Right ventricle myocardium inferior (tissue), 1 donor: ENCODE data around the gene MTIF2. TPM values are rescaled to one million over a fixed set of nuclear protein-coding genes. Genes with fewer than 3 reads are reported as not detected.
A peak's percentile ranks its signal among the peaks of the same experiment; 100 is the strongest.
"Not testable (repeated sequence)": the region's sequence is repeated elsewhere in the genome, so short reads cannot be mapped to it uniquely, and the experiment has no call there.

Source experiments
- ATAC-seq: fragments of 200-7000 bp; cut with Tn5 transposase; one replicate; pipeline ENCODE4 v1.9.1; 2020; ENCODE audit warnings: mild to moderate bottlenecking, moderate library complexity
- DNase-seq: peaks from one replicate; pipeline ENCODE4 v3.0.0; 2021; ENCODE audit errors: missing footprints
- intact Hi-C: fragments of 100-400 bp; cut with DNase I; formaldehyde crosslinking; loops from one replicate; pipeline ENCODE4 v1.11.0; 2022
- long read RNA-seq: library from polyadenylated mRNA; unstranded; transcript quantifications from one replicate; pipeline ENCODE4 v2.0.0, GENCODE V29; 2021
- total RNA-seq: library from RNA; stranded (reverse); fragmentation: NEBNext Ultra II Directional; extraction: Animal tissue kit (Norgen Biotek cat#: 25700); gene quantifications from one replicate; pipeline ENCODE4 v1.2.1, GENCODE V29; 2021
- donor health status: DM: no; HTN: yes; CAD: no; lungs with severe emphysema.

Gene MTIF2
- 49.6 TPM for total RNA-seq
- long read RNA-seq, transcript MTIF2-201 (16 exons, 2,528 nt): major isoform, 11 of 17 reads
- long read RNA-seq, partial matches to known transcripts: 1 of 17 reads
- long read RNA-seq, other reads (novel, unspliced or antisense): 5 of 17 reads

GRCh38 chr2:55268907-55269644 is at the start of gene MTIF2:
TSS of gene MTIF2 (minus strand) at chr2:55269231. CDS start at chr2:55263858, 5,373 bp downstream.
- ATAC-seq: peak; percentile 100
- DNase-seq: peak; percentile 97
- intact Hi-C loops: loop anchor here (1.0 to 5.0 kb wide), 3 partner anchors 13 to 148 kb away; partner anchors contain the start of genes CCDC88A, CLHC1 and RPS27A

DNA sequence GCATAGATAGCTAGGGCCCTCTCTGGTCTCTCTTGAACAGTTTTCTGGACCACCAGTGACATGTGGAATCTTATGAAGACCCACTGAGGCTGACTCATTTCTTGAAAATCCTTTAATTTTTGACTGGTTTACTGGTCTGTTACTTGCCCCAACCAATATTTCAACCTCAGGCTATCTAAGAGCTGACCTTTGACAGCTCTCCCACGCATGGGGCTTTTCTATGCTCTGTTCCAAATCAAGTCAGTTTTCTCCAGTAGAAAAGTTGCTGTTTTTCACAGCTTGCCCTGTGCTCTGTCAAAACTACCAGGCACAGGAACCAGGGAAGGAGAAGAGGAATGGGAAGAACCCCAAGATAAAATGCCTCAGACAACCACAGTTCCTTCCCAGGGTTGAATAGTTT is 46.0 kb upstream of the MTIF2 start:
- no peak for ATAC-seq
- no peak for DNase-seq
- intact Hi-C loops: no loop called here

DNA sequence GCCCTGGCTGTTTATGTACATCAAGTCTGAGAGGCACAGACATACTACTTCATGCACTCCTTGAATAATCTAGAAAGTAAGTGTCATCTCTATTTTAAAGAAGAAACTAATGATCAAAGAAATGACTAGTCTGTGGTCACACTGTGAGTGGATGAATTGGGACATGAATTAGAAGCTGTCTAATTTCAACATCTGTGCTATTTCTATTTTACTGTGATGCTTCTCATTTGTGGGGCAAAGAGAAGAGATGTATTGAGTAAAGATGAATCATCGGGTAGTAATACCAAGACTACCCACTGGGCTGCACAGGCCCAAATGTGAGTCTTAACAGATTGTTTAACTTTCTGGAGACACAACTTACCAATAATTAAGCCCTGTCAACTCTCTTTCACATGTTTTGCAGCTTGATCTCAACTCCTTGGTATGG is 42.4 kb upstream of the MTIF2 start:
- DNase-seq (no peak), ATAC-seq (no peak)
- intact Hi-C loops: no loop called here

DNA sequence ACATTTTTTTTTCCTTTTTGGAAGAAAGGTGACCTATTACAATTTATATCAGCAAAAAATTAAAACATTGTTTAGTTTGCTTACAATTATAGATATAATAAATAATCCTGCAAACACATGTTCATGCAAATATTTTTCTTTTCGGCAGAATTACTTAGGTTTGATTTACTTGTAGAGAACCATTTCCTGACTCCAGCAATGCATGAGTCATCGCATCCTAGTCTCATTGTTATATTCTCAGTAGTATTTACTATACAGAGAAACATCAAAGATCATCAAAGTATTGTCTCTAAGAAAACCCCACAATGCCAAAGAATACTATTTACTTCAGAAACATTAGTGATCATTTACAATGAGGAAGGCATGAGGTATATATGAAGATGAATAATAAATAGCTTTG is 40.4 kb upstream of the MTIF2 start:
- DNase-seq (no peak), ATAC-seq (no peak)
- intact Hi-C loops: no loop called here

GRCh38 chr2:55302241-55302640 is 33.2 kb upstream of the MTIF2 start:
- ATAC-seq: no peak
- DNase-seq: no peak
- intact Hi-C loops: no loop called here

- intact Hi-C loops: no loop called here
- DNase-seq: no peak
- ATAC-seq: no peak
Measured at GRCh38 chr2:55301277-55301676, 32.2 kb upstream of the MTIF2 start.

DNA sequence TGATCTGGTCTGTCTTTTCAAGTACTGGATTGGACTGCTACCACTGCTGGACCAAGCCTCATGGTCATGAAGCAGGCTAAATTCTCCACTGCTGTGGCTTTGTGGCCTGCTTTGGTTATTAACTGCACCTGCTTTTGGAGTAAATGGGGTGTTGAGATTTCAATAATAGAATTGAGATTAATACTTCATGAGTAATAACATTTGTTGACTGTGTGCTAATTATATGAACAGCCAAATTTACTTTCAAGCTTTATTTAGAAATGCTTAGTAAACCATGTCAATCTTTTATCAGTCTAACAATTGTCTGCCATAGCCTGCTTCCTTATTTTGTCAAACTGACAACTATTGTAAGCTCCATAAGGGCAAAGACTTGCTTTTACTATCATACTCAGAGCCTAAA is 27.4 kb upstream of the MTIF2 start:
- intact Hi-C loops: no loop called here
- ATAC-seq (no peak), DNase-seq (no peak)

DNA sequence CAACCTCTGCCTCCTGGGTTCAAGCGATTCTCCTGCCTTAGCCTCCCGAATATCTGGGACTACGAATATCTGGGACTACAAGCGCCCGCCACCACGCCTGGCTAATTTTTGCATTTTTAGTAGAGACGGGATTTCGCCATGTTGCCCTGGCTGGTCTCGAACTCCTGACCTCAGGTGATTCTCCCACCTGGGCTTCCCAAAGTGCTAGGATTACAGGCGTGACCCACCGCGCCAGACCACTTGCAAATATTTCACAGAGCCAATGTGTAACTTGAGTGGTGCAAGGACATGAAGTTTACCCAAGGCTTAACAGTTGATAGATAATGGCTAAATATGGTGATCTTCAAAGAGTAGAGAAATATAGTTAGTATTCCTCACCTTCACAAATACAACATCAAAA is 14.1 kb upstream of the MTIF2 start:
- ATAC-seq: no peak
- intact Hi-C loops: loop anchor here (5.0 to 10.0 kb wide), 2 partner anchors 139 to 232 kb away; partner anchors contain the start of gene CFAP36
- no peak for DNase-seq

- peak; percentile 97 for DNase-seq
- intact Hi-C loops: loop anchor here (1.0 to 10.0 kb wide), 3 partner anchors 13 to 232 kb away; partner anchors contain the start of genes CFAP36 and MTIF2
- peak; percentile 99 for ATAC-seq
Measured at GRCh38 chr2:55282110-55282917, 13.3 kb upstream of the MTIF2 start.

- not testable (repeated sequence) for DNase-seq, ATAC-seq
- intact Hi-C loops: loop anchor here (5.0 to 10.0 kb wide), 2 partner anchors 141 to 234 kb away; partner anchors contain the start of gene CFAP36
Measured at GRCh38 chr2:55280851-55281546, 12.0 kb upstream of the MTIF2 start.

DNA sequence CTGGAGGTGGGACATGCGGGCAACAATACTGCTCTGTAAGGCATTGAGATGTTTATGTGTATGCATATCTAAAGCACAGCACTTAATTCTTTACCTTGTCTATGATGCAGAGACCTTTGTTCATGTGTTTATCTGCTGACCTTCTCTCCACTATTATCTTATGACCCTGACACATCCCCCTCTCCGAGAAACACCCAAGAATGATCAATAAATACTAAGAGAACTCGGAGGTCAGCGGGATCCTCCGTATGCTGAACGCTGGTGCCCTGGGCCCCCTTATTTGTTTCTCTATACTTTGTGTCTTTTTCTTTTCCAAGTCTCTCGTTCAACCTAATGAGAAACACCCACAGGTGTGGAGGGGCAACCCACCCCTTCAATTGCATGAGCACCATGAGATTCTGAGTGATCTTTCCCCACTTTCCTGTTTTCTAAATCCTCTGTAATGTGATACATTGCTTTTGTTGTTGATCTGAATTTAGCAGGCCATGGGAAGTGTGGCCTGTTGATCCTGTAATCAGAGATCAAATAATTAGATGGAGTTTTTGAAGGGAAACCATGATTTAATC is 10.9 kb upstream of the MTIF2 start:
- intact Hi-C loops: loop anchor here (5.0 to 10.0 kb wide), 2 partner anchors 142 to 235 kb away; partner anchors contain the start of gene CFAP36
- not testable (repeated sequence) for DNase-seq, ATAC-seq

- DNase-seq, intact Hi-C loops, ATAC-seq: not testable (repeated sequence)
Measured at GRCh38 chr2:55279214-55279835, 10.3 kb upstream of the MTIF2 start.

DNA sequence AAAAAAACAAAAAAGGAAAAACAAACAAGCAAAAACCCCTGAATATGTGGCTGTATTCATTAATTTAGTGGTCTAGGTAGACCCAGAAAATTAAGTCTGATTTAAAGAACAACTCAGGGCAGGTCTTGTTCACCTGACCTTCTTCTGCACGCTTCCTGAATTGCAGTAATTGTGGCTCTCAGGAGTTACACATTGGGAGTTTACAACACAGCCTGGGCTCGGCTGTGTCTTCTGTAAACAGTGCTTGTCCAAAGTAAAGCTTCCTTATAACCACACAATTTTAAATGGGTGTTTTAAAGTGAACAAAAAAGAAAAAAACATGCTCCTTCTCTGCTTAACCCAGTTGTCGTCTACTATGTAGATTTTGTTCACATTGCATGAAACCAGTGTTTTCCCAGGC is 8.3 kb upstream of the MTIF2 start:
- ATAC-seq: no peak
- intact Hi-C loops: no loop called here
- DNase-seq: no peak

DNA sequence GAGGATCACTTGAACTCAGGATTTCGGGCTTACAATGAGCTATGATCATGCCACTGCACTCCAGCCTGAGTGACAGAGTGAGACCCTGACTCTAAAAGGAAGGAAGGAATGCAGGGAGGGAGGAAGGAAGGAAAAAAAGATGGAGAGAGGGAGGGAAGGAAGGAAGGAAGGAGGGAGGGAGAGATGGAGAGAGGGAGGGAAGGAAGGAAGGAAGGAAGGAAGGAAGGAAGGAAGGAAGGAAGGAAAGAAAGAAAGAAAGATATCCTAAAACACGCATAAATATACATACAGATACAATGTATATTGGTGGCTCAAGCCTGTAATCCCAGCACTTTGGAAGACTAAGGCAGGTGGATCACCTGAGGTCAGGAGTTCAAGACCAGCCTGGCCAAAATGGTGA is 5.3 kb upstream of the MTIF2 start:
- intact Hi-C loops, ATAC-seq, DNase-seq: not testable (repeated sequence)

DNA sequence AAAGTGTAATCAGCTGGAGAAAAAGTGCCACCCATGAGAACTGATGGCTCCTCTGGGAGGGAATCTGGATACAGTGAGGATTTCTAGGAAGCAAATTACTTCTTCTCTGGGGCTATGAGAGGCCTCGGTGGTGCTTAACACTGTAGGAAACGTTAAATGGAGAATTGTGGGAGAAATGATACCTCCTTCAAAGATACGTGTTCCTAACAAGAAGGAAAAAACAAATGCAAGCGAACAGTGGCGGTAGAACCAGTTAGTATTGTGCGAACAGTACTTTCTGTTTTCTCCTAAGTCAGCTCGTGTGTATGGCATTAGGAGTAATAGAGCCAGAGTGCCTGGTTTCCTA is 587 bp upstream of the MTIF2 start:
- no peak for DNase-seq
- no peak for ATAC-seq
- intact Hi-C loops: loop anchor here (1.0 to 5.0 kb wide), 3 partner anchors 13 to 148 kb away; partner anchors contain the start of genes CCDC88A, CLHC1 and RPS27A

GRCh38 chr2:55268288-55268906 is 634 bp downstream of the MTIF2 start:
- intact Hi-C loops: loop anchor here (5.0 kb wide), 2 partner anchors 36 to 149 kb away; partner anchors contain the start of genes CCDC88A, CLHC1 and RPS27A
- no peak for DNase-seq
- ATAC-seq: no peak

DNA sequence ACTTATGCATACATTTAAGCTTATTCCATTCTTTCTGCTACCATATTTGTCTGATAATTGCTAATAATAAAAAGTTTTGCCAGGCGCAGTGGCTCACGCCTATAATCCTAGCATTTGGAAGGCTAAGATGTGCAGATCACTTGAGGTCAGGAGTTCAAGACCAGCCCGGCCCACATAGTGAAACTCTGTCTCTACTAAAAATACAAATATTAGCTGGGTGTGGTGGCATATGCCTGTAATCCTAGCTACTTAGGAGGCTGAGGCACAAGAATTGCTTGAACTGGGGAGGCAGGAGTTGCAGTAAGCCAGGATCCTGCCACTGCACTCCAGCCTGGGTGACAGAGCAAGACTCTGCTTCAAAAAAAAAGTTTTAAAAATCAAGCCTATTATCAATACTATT is 9.4 kb downstream of the MTIF2 start:
- ATAC-seq, intact Hi-C loops, DNase-seq: not testable (repeated sequence)
